Esophagus squamous epithelium (tissue), 4 donors: Measurements from ENCODE around the gene CNTNAP2.

ENCODE experiments used
- CTCF ChIP-seq, 6 experiments: fragments of 450-650 bp in 4 of 6; fragments of 200-600 bp in 2 of 6; sonication (generic) in 2 of 6; IDR thresholded peaks; one replicate each; pipeline ENCODE4 v1.5.1; 2016 to 2019; ENCODE audit warnings: antibody characterized with exemption in 6 of 6, mild to moderate bottlenecking in 4 of 6, moderate library complexity in 4 of 6
- POLR2A ChIP-seq, 4 donors: fragments of 450-650 bp; IDR thresholded peaks; one replicate each; pipeline ENCODE4 v1.6.1; 2017; ENCODE audit warnings: antibody characterized with exemption in 4 of 4, mild to moderate bottlenecking in 4 of 4, moderate library complexity in 3 of 4

- no peak for TF ChIP-seq CTCF (IDR thresholded peaks at IDR 0.05)
- TF ChIP-seq POLR2A (IDR thresholded peaks at IDR 0.05), result no peak
Measured at GRCh38 chr7:146826329-146826728, 709.7 kb downstream of the CNTNAP2 start.
